H1 (cell line): ENCODE data around the gene CRHBP. TPM values are rescaled to one million over a fixed set of nuclear protein-coding genes. Genes with fewer than 3 reads are reported as not detected.

Source experiments
- BRCA1 ChIP-seq: IDR thresholded peaks from 2 replicates; pipeline ENCODE4 v1.6.1; 2012; ENCODE audit warnings: low read depth, low read length, improper control_type of control experiment
- polyA plus RNA-seq, 7 experiments: library from polyadenylated mRNA; depleted of rRNA in 3 of 7; stranded (reverse) in 5 of 7; unstranded in 2 of 7; fragments of >200 nt in 5 of 7; fragments of 200-250 nt in 2 of 7; gene quantifications; 1 replicate in 5 of 7; 2 replicates in 1 of 7; 4 replicates in 1 of 7; pipeline versions ENCODE4 v1.2.1 to v1.2.3, GENCODE V29; 2011 to 2013; ENCODE audit warnings: missing spikeins in 2 of 7, mixed read lengths in 2 of 7
- total RNA-seq: library from RNA; stranded (reverse); fragmentation: NEBNext Ultra II Directional; extraction: Animal tissue kit (Norgen Biotek cat#: 25700); gene quantifications from 2 replicates; pipeline ENCODE4 v1.2.1, GENCODE V29; 2021

Gene CRHBP
- total and polyA plus RNA-seq, 2 of the 8 experiments (the other 6 are each of a cell fraction or from before 2014, with no cell fraction given) = 0.30 TPM; not detected in 1

DNA sequence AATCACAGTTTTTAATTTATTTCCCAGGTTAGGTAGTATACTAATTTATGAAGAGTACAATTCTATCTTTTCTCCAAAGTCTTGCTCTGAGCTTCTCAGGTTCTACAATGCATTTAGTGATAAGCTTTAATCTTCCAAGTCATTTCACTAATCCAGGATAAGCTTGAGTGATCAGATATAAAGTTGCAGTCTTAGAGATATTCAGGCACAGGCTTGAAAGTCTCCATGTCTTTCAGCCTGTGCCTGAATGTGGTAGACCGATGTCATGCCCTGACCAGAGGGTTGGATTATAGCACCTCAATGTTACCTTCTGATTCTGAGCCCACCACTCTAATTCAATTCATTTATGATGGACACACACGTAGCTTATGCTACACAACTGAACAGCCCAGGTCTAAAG, 3.2 kb downstream of the CRHBP start (continued):
- no peak for TF ChIP-seq BRCA1
